ENCODE results near the gene RNLS. TPM values are rescaled to one million over a fixed set of nuclear protein-coding genes. Genes with fewer than 3 reads are reported as not detected.

The RNLS gene
- total RNA-seq, 1 experiment from 2014 or later: 8.7 TPM

DNA sequence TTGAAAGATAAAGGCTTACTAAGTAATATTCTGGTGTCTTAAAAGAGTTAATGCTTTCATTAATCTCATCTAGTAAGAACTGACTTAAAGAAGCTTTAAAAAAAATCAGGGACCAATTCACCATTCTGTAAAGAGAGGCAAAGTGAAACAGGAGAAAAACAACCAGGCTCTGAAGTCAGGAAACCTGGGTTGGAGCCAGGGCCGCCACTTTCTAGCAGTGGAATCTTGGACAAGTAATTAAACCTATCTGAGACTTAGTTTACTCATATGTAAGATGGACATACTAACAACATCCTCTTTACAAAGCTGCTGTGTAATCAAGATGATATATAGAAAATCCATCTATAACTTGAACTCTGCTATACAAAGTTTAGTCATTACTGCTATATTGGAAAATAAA lies 154.1 kb downstream of the RNLS start:
- CTCF ChIA-PET: no interaction called here
- ATAC-seq (no peak), DNase-seq (ENCODE audit: low spot score) (no peak)
- Mint-ChIP-seq H3K4me1 (no peaks in the 10 kb centered on the region), H3K4me3 (no peak overlapping the region), H3K27ac (no peak overlapping the region), H3K36me3 (no peaks in the 10 kb centered on the region), H3K27me3 (ENCODE audit: low read depth) (no peaks in the 10 kb centered on the region), H3K9me3 (no peaks in the 10 kb centered on the region)
- POLR2A ChIA-PET: no interaction called here
- TF ChIP-seq, protein P1, sequence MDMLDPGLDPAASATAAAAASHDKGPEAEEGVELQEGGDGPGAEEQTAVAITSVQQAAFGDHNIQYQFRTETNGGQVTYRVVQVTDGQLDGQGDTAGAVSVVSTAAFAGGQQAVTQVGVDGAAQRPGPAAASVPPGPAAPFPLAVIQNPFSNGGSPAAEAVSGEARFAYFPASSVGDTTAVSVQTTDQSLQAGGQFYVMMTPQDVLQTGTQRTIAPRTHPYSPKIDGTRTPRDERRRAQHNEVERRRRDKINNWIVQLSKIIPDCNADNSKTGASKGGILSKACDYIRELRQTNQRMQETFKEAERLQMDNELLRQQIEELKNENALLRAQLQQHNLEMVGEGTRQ (CRISPR knock-in tag; IDR thresholded peaks at IDR 0.05): no peak
- TF ChIP-seq NR2C2 (CRISPR knock-in tag; IDR thresholded peaks at IDR 0.05) (no peak), NFE2L1 (CRISPR knock-in tag; IDR thresholded peaks at IDR 0.05) (no peak), CREB1 (CRISPR knock-in tag; IDR thresholded peaks at IDR 0.05) (no peak), FOXJ3 (CRISPR knock-in tag; IDR thresholded peaks at IDR 0.05; ENCODE audit: borderline replicate concordance) (no peak), ZNF423 (CRISPR knock-in tag; IDR thresholded peaks at IDR 0.05) (no peak)
- TF ChIP-seq, protein P2, sequence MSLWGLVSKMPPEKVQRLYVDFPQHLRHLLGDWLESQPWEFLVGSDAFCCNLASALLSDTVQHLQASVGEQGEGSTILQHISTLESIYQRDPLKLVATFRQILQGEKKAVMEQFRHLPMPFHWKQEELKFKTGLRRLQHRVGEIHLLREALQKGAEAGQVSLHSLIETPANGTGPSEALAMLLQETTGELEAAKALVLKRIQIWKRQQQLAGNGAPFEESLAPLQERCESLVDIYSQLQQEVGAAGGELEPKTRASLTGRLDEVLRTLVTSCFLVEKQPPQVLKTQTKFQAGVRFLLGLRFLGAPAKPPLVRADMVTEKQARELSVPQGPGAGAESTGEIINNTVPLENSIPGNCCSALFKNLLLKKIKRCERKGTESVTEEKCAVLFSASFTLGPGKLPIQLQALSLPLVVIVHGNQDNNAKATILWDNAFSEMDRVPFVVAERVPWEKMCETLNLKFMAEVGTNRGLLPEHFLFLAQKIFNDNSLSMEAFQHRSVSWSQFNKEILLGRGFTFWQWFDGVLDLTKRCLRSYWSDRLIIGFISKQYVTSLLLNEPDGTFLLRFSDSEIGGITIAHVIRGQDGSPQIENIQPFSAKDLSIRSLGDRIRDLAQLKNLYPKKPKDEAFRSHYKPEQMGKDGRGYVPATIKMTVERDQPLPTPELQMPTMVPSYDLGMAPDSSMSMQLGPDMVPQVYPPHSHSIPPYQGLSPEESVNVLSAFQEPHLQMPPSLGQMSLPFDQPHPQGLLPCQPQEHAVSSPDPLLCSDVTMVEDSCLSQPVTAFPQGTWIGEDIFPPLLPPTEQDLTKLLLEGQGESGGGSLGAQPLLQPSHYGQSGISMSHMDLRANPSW (CRISPR knock-in tag; conservative IDR thresholded peaks at IDR 0.05; ENCODE audit: low read depth): no peak

DNA sequence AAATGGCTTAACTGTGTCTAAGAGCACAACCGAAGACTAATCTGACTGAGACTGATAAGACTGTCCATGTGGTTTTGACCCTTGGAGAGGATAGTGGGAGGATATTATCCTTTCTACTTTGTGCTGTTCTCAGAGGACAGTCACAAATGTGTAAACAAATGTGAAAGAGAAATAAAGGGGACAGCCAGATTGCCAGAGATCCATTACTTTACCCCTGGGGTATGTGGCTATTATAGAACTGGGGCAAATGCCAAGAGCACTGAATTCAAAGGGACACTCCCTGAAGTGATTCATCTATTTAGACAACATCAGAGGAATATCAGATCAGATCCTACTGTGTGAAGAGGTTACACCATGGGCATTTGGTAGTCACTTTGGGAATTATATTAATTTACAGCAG lies 154.7 kb downstream of the RNLS start:
- no peak for ATAC-seq
- H3K9me3 Mint-ChIP-seq: no peaks in the 10 kb centered on the region
- H3K27ac Mint-ChIP-seq: no peak overlapping the region
- no peaks in the 10 kb centered on the region for H3K4me1 Mint-ChIP-seq
- no peak for DNase-seq (ENCODE audit: low spot score)
- H3K27me3 Mint-ChIP-seq (ENCODE audit: low read depth): no peaks in the 10 kb centered on the region
- H3K4me3 Mint-ChIP-seq: no peak overlapping the region
- POLR2A ChIA-PET: no interaction called here
- TF ChIP-seq IRF2 (CRISPR knock-in tag; IDR thresholded peaks at IDR 0.05; ENCODE audit: borderline replicate concordance, low read depth): no peak
- no peak for TF ChIP-seq ZNF263 (CRISPR knock-in tag; IDR thresholded peaks at IDR 0.05; ENCODE audit: low read depth)
- TF ChIP-seq TP53 (CRISPR knock-in tag; IDR thresholded peaks at IDR 0.05): no peak
- TF ChIP-seq FOXK1 (CRISPR knock-in tag; IDR thresholded peaks at IDR 0.05): no peak
- TF ChIP-seq ZNF219 (CRISPR knock-in tag; IDR thresholded peaks at IDR 0.05; ENCODE audit: borderline replicate concordance): no peak
- TF ChIP-seq KAT7 (CRISPR knock-in tag; IDR thresholded peaks at IDR 0.05; ENCODE audit: borderline replicate concordance): no peak
- TF ChIP-seq NFATC4 (CRISPR knock-in tag; IDR thresholded peaks at IDR 0.05): no peak
- CTCF ChIA-PET: no interaction called here
- H3K36me3 Mint-ChIP-seq: no peaks in the 10 kb centered on the region

DNA sequence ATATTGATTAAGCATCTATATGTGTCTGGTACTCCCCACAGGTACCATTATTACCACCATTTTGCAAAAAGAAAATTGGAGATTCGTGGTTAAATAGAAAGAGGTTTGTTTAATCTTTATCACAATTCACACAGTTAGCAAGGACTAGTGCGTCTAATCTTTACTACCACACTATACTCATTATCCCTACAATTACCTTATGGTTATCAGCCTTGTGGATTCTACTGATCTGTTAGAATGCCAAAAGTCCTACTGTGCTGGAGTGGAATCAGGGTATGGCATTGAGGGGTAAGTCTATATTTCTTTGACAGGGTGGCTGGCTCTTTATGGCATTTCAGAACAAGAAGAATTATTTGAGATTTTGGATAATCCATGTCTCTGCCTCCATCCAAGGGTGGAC lies 156.1 kb downstream of the RNLS start:
- ATAC-seq (no peak), DNase-seq (ENCODE audit: low spot score) (no peak)
- CTCF ChIA-PET: no interaction called here
- Mint-ChIP-seq H3K27ac (no peak overlapping the region), H3K4me1 (no peaks in the 10 kb centered on the region), H3K27me3 (ENCODE audit: low read depth) (no peaks in the 10 kb centered on the region), H3K36me3 (no peaks in the 10 kb centered on the region), H3K4me3 (no peak overlapping the region), H3K9me3 (no peaks in the 10 kb centered on the region)
- POLR2A ChIA-PET: no interaction called here
- TF ChIP-seq, protein P3, sequence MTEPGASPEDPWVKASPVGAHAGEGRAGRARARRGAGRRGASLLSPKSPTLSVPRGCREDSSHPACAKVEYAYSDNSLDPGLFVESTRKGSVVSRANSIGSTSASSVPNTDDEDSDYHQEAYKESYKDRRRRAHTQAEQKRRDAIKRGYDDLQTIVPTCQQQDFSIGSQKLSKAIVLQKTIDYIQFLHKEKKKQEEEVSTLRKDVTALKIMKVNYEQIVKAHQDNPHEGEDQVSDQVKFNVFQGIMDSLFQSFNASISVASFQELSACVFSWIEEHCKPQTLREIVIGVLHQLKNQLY (CRISPR knock-in tag; IDR thresholded peaks at IDR 0.05): no peak
- no peak for TF ChIP-seq FOXP1 (CRISPR knock-in tag; IDR thresholded peaks at IDR 0.05; ENCODE audit: borderline replicate concordance)
- no peak for TF ChIP-seq ELF4 (CRISPR knock-in tag; IDR thresholded peaks at IDR 0.05; ENCODE audit: low read depth)
- TF ChIP-seq, protein P4, sequence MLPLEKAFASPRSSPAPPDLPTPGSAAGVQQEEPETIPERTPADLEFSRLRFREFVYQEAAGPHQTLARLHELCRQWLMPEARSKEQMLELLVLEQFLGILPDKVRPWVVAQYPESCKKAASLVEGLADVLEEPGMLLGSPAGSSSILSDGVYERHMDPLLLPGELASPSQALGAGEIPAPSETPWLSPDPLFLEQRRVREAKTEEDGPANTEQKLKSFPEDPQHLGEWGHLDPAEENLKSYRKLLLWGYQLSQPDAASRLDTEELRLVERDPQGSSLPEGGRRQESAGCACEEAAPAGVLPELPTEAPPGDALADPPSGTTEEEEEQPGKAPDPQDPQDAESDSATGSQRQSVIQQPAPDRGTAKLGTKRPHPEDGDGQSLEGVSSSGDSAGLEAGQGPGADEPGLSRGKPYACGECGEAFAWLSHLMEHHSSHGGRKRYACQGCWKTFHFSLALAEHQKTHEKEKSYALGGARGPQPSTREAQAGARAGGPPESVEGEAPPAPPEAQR (CRISPR knock-in tag; IDR thresholded peaks at IDR 0.05): no peak
- TF ChIP-seq, protein P5, sequence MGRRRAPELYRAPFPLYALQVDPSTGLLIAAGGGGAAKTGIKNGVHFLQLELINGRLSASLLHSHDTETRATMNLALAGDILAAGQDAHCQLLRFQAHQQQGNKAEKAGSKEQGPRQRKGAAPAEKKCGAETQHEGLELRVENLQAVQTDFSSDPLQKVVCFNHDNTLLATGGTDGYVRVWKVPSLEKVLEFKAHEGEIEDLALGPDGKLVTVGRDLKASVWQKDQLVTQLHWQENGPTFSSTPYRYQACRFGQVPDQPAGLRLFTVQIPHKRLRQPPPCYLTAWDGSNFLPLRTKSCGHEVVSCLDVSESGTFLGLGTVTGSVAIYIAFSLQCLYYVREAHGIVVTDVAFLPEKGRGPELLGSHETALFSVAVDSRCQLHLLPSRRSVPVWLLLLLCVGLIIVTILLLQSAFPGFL (CRISPR knock-in tag; IDR thresholded peaks at IDR 0.05; ENCODE audit: borderline replicate concordance): no peak
- TF ChIP-seq ZNF671 (CRISPR knock-in tag; IDR thresholded peaks at IDR 0.05): no peak
- no peak for TF ChIP-seq ATF1 (CRISPR knock-in tag; IDR thresholded peaks at IDR 0.05)
- TF ChIP-seq JAZF1 (CRISPR knock-in tag; IDR thresholded peaks at IDR 0.05): no peak
- no peak for TF ChIP-seq SMAD4 (CRISPR knock-in tag; IDR thresholded peaks at IDR 0.05)
- no peak for TF ChIP-seq ZNF121 (CRISPR knock-in tag; IDR thresholded peaks at IDR 0.05)
- no peak for TF ChIP-seq ZNF263 (CRISPR knock-in tag; IDR thresholded peaks at IDR 0.05; ENCODE audit: low read depth)
- TF ChIP-seq GABPB1 (CRISPR knock-in tag; IDR thresholded peaks at IDR 0.05): no peak

Measured in WTC11 (cell line).